GM18519 (cell line): ENCODE results near the gene MCU.

Experiments
- ATAC-seq: cut with Tn5 transposase; IDR thresholded peaks from one replicate; pipeline ENCODE4 v1.9.1; 2021; ENCODE audit warnings: mild to moderate bottlenecking, moderate library complexity; ENCODE audit not compliant: unreplicated experiment, low FRiP score

MCU gene

GRCh38 chr10:72800000-72800740 lies 108.2 kb downstream of the MCU start:
- no peak for ATAC-seq

- no peak for ATAC-seq
Observed at GRCh38 chr10:72800741-72801092, 108.8 kb downstream of the MCU start.

GRCh38 chr10:72801263-72801868 lies 109.4 kb downstream of the MCU start:
- ATAC-seq, result no peak

- no peak for ATAC-seq
Observed at GRCh38 chr10:72802332-72802731, 110.4 kb downstream of the MCU start.

- ATAC-seq, result no peak
Observed at GRCh38 chr10:72802763-72803505, 111.0 kb downstream of the MCU start.

GRCh38 chr10:72808001-72808400 lies 116.1 kb downstream of the MCU start:
- ATAC-seq, result no peak

- ATAC-seq, result no peak
Observed at GRCh38 chr10:72809006-72809405, 117.1 kb downstream of the MCU start.

- no peak for ATAC-seq
Observed at GRCh38 chr10:72810976-72811375, 119.0 kb downstream of the MCU start.

GRCh38 chr10:72812415-72812752 lies 120.4 kb downstream of the MCU start:
- no peak for ATAC-seq

- ATAC-seq, result no peak
Observed at GRCh38 chr10:72812753-72813430, 120.9 kb downstream of the MCU start.

GRCh38 chr10:72814099-72814790 lies 122.3 kb downstream of the MCU start:
- no peak for ATAC-seq

- no peak for ATAC-seq
Observed at GRCh38 chr10:72816565-72816964, 124.6 kb downstream of the MCU start.

- ATAC-seq, result no peak
Observed at GRCh38 chr10:72818076-72818475, 126.1 kb downstream of the MCU start.

- no peak for ATAC-seq
Observed at GRCh38 chr10:72819053-72819452, 127.1 kb downstream of the MCU start.

- no peak for ATAC-seq
Observed at GRCh38 chr10:72821606-72822005, 129.7 kb downstream of the MCU start.

- no peak for ATAC-seq
Observed at GRCh38 chr10:72822342-72822986, 130.5 kb downstream of the MCU start.

- ATAC-seq, result no peak
Observed at GRCh38 chr10:72825163-72825562, 133.2 kb downstream of the MCU start.

- ATAC-seq, result no peak
Observed at GRCh38 chr10:72826346-72826745, 134.4 kb downstream of the MCU start.

GRCh38 chr10:72828294-72828693 lies 136.4 kb downstream of the MCU start:
- ATAC-seq, result no peak

GRCh38 chr10:72830625-72831024 lies 138.7 kb downstream of the MCU start:
- no peak for ATAC-seq
